Memory B cell (primary cell): ENCODE measurements around the gene CACNA2D3.

Experiments
- ATAC-seq: fragments of 150-1000 bp; cut with Tn5 transposase; 2 replicates; pipeline ENCODE4 v1.10.0; 2021; ENCODE audit warnings: low read depth, mild to moderate bottlenecking, moderate library complexity
- DNase-seq, 2 donors: peaks; one replicate each; pipeline ENCODE4 v3.0.0; 2022; ENCODE audit warnings: low spot score in 2 of 2
- H3K27ac Mint-ChIP-seq: one replicate; pipeline ENCODE4 v1.8.0; 2022; ENCODE audit warnings: mild to moderate bottlenecking, moderate library complexity, mixed read lengths
- H3K27me3 Mint-ChIP-seq: one replicate; pipeline ENCODE4 v1.8.0; 2022; ENCODE audit warnings: mixed read lengths
- H3K36me3 Mint-ChIP-seq: one replicate; pipeline ENCODE4 v1.8.0; 2022; ENCODE audit warnings: mild to moderate bottlenecking, mixed read lengths
- H3K4me1 Mint-ChIP-seq: one replicate; pipeline ENCODE4 v1.8.0; 2022; ENCODE audit warnings: mixed read lengths
- H3K4me3 Mint-ChIP-seq: one replicate; pipeline ENCODE4 v1.8.0; 2022; ENCODE audit warnings: mild to moderate bottlenecking, moderate library complexity, mixed read lengths
- H3K9me3 Mint-ChIP-seq: one replicate; pipeline ENCODE4 v1.8.0; 2022; ENCODE audit warnings: mixed read lengths

Gene CACNA2D3

GRCh38 chr3:54901906-54902685, 779.7 kb downstream of the CACNA2D3 start:
- H3K4me3 Mint-ChIP-seq, result no peak overlapping the region
- H3K4me1 Mint-ChIP-seq, result no peaks in the 10 kb centered on the region
- no peaks in the 10 kb centered on the region for H3K9me3 Mint-ChIP-seq
- H3K27me3 Mint-ChIP-seq, result no peaks in the 10 kb centered on the region
- ATAC-seq, result no peak
- no peak for DNase-seq
- H3K36me3 Mint-ChIP-seq, result no peaks in the 10 kb centered on the region
- H3K27ac Mint-ChIP-seq, result no peak overlapping the region

- Mint-ChIP-seq H3K27me3 (no peaks in the 10 kb centered on the region), H3K4me3 (no peak overlapping the region), H3K27ac (no peak overlapping the region), H3K36me3 (no peaks in the 10 kb centered on the region), H3K9me3 (no peaks in the 10 kb centered on the region), H3K4me1 (no peaks in the 10 kb centered on the region)
- ATAC-seq (no peak), DNase-seq (no peak)
Observed at GRCh38 chr3:54905261-54905888, 783.0 kb downstream of the CACNA2D3 start.

- Mint-ChIP-seq H3K36me3 (no peaks in the 10 kb centered on the region), H3K4me1 (no peaks in the 10 kb centered on the region), H3K27ac (no peak overlapping the region), H3K27me3 (no peaks in the 10 kb centered on the region), H3K4me3 (peak overlapping the region; percentile 1), H3K9me3 (no peaks in the 10 kb centered on the region)
- no peak for ATAC-seq
- no peak for DNase-seq
Observed at GRCh38 chr3:54905920-54906319, 783.6 kb downstream of the CACNA2D3 start.

GRCh38 chr3:54906763-54907162, 784.4 kb downstream of the CACNA2D3 start:
- Mint-ChIP-seq H3K36me3 (no peaks in the 10 kb centered on the region), H3K9me3 (peaks cover 3% of the 10 kb centered on the region), H3K4me3 (no peak overlapping the region), H3K27me3 (no peaks in the 10 kb centered on the region), H3K27ac (no peak overlapping the region), H3K4me1 (no peaks in the 10 kb centered on the region)
- DNase-seq, result no peak
- no peak for ATAC-seq

- Mint-ChIP-seq H3K4me1 (no peaks in the 10 kb centered on the region), H3K27me3 (no peaks in the 10 kb centered on the region)
Observed at GRCh38 chr3:54909191-54909590, 786.8 kb downstream of the CACNA2D3 start.

GRCh38 chr3:54914180-54914579, 791.8 kb downstream of the CACNA2D3 start:
- H3K27me3 Mint-ChIP-seq, result no peaks in the 10 kb centered on the region
- no peak for DNase-seq
- H3K4me1 Mint-ChIP-seq, result no peaks in the 10 kb centered on the region
- H3K4me3 Mint-ChIP-seq, result no peak overlapping the region
- H3K9me3 Mint-ChIP-seq, result peaks cover 7% of the 10 kb centered on the region
- H3K36me3 Mint-ChIP-seq, result no peaks in the 10 kb centered on the region
- ATAC-seq, result no peak
- H3K27ac Mint-ChIP-seq, result no peak overlapping the region

More at GRCh38 chr3:54909191-54909590, 786.8 kb downstream of the CACNA2D3 start:
- Mint-ChIP-seq H3K4me3 (no peak overlapping the region), H3K9me3 (peaks cover 7% of the 10 kb centered on the region), H3K36me3 (no peaks in the 10 kb centered on the region), H3K27ac (no peak overlapping the region)
- no peak for ATAC-seq
- DNase-seq, result no peak

- Mint-ChIP-seq H3K4me1 (no peaks in the 10 kb centered on the region), H3K9me3 (peaks cover 7% of the 10 kb centered on the region), H3K36me3 (no peaks in the 10 kb centered on the region), H3K27me3 (no peaks in the 10 kb centered on the region), H3K4me3 (no peak overlapping the region), H3K27ac (no peak overlapping the region)
- ATAC-seq (no peak), DNase-seq (no peak)
Observed at GRCh38 chr3:54915181-54915580, 792.8 kb downstream of the CACNA2D3 start.

- H3K4me1 Mint-ChIP-seq, result no peaks in the 10 kb centered on the region
- no peaks in the 10 kb centered on the region for H3K36me3 Mint-ChIP-seq
- H3K9me3 Mint-ChIP-seq, result peaks cover 7% of the 10 kb centered on the region
- no peak overlapping the region for H3K4me3 Mint-ChIP-seq
- no peaks in the 10 kb centered on the region for H3K27me3 Mint-ChIP-seq
- DNase-seq (no peak), ATAC-seq (no peak)
- no peak overlapping the region for H3K27ac Mint-ChIP-seq
Observed at GRCh38 chr3:54915976-54916375, 793.6 kb downstream of the CACNA2D3 start.

GRCh38 chr3:54916732-54917131, 794.4 kb downstream of the CACNA2D3 start:
- Mint-ChIP-seq H3K36me3 (no peaks in the 10 kb centered on the region), H3K4me1 (no peaks in the 10 kb centered on the region), H3K4me3 (no peak overlapping the region), H3K27me3 (no peaks in the 10 kb centered on the region), H3K27ac (no peak overlapping the region), H3K9me3 (peaks cover 4% of the 10 kb centered on the region)
- ATAC-seq (no peak), DNase-seq (no peak)

GRCh38 chr3:54917174-54917573, 794.8 kb downstream of the CACNA2D3 start:
- Mint-ChIP-seq H3K9me3 (peaks cover 4% of the 10 kb centered on the region), H3K27ac (no peak overlapping the region), H3K27me3 (no peaks in the 10 kb centered on the region), H3K4me1 (no peaks in the 10 kb centered on the region), H3K36me3 (no peaks in the 10 kb centered on the region), H3K4me3 (no peak overlapping the region)
- no peak for ATAC-seq
- no peak for DNase-seq

GRCh38 chr3:54917862-54918261, 795.5 kb downstream of the CACNA2D3 start:
- no peak overlapping the region for H3K4me3 Mint-ChIP-seq
- no peak overlapping the region for H3K27ac Mint-ChIP-seq
- no peaks in the 10 kb centered on the region for H3K36me3 Mint-ChIP-seq
- DNase-seq, result no peak
- no peaks in the 10 kb centered on the region for H3K27me3 Mint-ChIP-seq
- peaks cover 2% of the 10 kb centered on the region for H3K9me3 Mint-ChIP-seq
- H3K4me1 Mint-ChIP-seq, result no peaks in the 10 kb centered on the region
- ATAC-seq, result no peak

- no peak for ATAC-seq
- no peaks in the 10 kb centered on the region for H3K4me1 Mint-ChIP-seq
- no peak for DNase-seq
- H3K27me3 Mint-ChIP-seq, result no peaks in the 10 kb centered on the region
- H3K9me3 Mint-ChIP-seq, result peaks cover 8% of the 10 kb centered on the region
- H3K36me3 Mint-ChIP-seq, result no peaks in the 10 kb centered on the region
- H3K27ac Mint-ChIP-seq, result no peak overlapping the region
- no peak overlapping the region for H3K4me3 Mint-ChIP-seq
Observed at GRCh38 chr3:54918516-54918915, 796.2 kb downstream of the CACNA2D3 start.

- no peak within 1 kb of the TSS for H3K27ac Mint-ChIP-seq
- H3K4me1 Mint-ChIP-seq, result no peaks in the 10 kb centered on the region
- DNase-seq (no peak), ATAC-seq (no peak)
- H3K36me3 Mint-ChIP-seq, result no peaks in the 10 kb centered on the region
- peaks cover 2% of the 10 kb centered on the region for H3K9me3 Mint-ChIP-seq
- no peaks in the 10 kb centered on the region for H3K27me3 Mint-ChIP-seq
- H3K4me3 Mint-ChIP-seq, result no peak within 1 kb of the TSS
Observed at GRCh38 chr3:54928046-54928770, 805.9 kb downstream of the CACNA2D3 start, which contains the start of gene LRTM1. LRTM1 (minus strand) TSS chr3:54928059; CDS start chr3:54927911, 148 bp downstream.

GRCh38 chr3:54931182-54931581, 808.8 kb downstream of the CACNA2D3 start:
- Mint-ChIP-seq H3K9me3 (no peaks in the 10 kb centered on the region), H3K4me3 (no peak overlapping the region), H3K27ac (no peak overlapping the region), H3K27me3 (no peaks in the 10 kb centered on the region), H3K4me1 (no peaks in the 10 kb centered on the region), H3K36me3 (no peaks in the 10 kb centered on the region)
- no peak for ATAC-seq
- no peak for DNase-seq
